HG02840 (cell line): Measurements from ENCODE around the gene PER1.

Experiments
- ATAC-seq: cut with Tn5 transposase; IDR thresholded peaks from one replicate; pipeline ENCODE4 v1.9.1; 2021; ENCODE audit warnings: mild to moderate bottlenecking, moderate library complexity, moderate number of reproducible peaks; ENCODE audit not compliant: unreplicated experiment, low FRiP score

PER1 gene

DNA sequence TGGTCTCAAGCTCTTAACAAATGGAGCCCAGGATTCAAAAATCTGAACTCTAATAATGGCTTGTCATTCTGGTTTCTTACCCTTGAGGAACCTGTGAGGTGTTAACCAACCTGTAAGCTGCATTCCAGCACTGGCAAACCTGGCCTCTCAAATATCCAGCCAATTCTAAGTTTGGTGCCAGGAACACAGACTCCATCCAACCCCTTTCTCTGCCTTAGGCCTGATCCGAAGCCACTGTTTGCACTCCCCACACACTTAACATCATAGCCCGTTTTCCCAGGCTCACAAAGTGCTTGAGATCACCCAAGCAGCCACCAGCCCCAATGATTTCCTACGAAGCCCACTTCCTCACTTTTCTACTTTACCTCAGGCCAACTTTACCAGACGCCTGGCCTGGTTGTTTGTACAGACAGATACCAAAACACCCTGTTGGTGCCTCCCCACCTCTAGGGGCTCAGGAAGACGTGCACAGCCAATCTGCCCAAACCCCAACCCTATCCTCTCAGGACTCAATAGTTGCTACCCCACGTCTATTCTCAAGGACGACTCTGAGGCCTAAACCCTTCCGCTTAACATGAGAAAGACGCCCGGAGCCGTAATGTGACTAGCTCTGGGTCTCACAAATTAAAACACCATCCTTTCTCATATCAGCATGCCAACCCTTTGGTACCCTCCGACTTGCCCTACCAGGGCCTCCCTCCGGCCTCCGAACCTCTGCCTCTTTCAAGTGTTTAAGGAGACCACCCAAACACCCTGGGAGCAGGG is 3.2 kb upstream of the PER1 start:
- no peak for ATAC-seq

DNA sequence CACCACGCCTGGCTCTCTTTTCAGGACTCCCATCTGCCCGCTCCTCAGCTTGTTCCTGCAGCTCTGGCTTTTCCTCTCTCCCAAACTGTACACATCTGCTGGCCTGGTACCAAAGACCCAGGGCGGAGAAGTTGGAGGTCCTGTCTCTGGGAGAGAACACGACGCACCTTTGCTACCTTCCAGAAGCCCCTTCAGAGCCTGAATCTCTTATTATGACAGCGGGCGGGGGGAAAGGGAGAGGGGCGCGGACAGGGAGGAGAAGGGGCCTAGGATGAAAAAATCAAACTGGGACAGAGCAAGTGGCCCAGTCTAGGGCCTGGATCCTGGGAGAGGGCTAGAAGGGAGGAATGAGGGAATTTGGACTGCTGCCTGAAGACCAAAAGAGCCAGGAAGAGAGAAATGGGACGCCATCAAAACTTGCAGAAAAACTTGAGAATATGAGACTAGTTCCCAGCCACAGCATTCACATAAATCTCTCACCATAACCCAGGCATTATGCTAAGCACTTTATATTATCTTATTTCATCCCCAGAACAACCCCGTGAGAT is 2.5 kb upstream of the PER1 start:
- ATAC-seq, result no peak

- ATAC-seq, result no peak
These were observed 1.9 kb upstream of the PER1 start for GRCh38 chr17:8153957-8154607.

DNA sequence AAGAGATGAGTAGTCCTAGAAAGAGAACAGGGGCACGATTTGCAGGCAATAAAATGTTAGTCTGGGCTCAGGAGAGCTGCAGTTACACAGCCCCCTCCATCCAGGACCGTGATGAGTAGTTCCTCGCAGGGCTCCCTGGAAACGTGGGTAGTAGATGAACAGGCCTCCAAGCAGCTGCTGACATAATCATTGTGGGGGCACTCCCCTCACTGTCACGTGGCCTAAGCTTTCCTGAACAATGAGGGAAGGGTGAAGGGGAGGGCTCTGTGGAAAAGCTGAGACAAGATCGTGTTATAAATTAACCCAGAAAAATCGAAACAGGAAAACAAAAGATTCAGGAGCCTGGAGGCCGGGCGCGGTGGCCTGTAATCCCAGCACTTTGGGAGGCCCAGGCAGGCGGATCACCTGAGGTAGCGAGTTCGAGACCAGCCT is 1.3 kb upstream of the PER1 start:
- ATAC-seq, result no peak

- no peak for ATAC-seq
These were observed 837 bp upstream of the PER1 start for GRCh38 chr17:8153031-8153451.

GRCh38 chr17:8151641-8152111 is 528 bp downstream of the PER1 start:
- no peak for ATAC-seq

- ATAC-seq, result peak; percentile 53
These were observed 1.0 kb downstream of the PER1 start for GRCh38 chr17:8151120-8151640.

DNA sequence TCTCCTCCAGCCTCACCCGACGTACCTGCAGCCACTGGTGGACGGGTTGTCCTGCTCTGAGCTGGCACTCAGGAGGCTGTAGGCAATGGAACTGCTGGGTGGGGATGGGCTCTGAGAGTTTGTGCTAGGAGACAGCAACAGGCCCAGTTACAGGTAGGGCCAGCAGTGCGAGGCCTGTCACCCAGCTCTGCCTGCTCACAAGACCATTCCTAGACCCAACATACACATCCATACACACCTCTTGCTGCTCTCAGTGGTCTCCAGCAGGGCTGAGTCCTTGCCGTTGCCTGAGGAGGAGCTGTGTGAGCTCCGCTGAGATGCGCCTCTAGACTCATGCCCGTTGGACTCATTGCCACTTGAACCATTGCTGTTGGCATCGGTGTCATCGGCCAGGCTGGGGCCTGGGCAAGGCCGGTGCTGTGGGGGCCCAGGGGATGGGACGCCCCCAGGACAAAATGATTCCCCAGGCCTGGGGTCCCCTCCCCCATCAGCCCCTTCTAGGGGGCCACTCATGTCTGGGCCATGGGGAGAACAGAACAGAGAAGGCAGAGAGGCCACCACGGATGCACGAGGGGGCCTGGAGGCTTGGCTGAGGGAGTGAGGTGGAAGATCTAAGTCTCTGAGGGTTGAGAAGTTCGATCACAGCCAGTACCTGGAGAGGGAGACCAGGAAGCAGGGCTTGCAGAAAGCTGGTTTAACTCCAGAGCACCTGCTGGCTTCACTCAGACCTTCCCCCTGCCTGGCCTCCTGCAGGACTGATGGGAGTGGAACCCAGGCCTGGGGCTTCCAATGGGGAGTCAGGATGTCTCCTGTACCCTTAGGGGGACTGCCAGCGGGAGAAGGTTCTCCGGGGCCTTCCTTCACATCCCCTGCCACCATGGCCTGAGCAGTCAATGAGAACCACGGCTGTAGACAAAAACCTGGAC is 1.7 kb downstream of the PER1 start:
- ATAC-seq, result no peak

GRCh38 chr17:8149419-8150193 is 2.6 kb downstream of the PER1 start:
- ATAC-seq, result no peak

DNA sequence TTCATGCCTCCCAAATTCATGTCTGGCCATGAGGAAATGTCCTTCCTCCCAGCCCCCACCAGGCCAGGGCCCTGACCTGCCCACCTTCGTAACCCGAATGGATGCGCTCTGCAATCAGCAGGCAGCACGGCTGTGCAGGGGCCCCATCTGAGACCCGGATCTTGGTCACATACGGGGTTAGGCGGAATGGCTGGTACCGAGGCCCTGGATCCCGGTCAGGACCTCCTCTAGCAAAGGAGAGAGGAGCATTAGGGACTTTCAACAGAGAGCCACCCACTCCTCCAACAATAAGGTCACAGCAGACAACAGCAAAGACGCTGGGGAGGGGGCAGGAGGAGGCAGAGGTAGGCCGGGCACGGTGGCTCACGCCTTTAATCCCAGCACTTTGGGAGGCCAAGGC is 3.6 kb downstream of the PER1 start:
- ATAC-seq, result no peak

- no peak for ATAC-seq
These were observed 4.3 kb downstream of the PER1 start for GRCh38 chr17:8147805-8148404.

DNA sequence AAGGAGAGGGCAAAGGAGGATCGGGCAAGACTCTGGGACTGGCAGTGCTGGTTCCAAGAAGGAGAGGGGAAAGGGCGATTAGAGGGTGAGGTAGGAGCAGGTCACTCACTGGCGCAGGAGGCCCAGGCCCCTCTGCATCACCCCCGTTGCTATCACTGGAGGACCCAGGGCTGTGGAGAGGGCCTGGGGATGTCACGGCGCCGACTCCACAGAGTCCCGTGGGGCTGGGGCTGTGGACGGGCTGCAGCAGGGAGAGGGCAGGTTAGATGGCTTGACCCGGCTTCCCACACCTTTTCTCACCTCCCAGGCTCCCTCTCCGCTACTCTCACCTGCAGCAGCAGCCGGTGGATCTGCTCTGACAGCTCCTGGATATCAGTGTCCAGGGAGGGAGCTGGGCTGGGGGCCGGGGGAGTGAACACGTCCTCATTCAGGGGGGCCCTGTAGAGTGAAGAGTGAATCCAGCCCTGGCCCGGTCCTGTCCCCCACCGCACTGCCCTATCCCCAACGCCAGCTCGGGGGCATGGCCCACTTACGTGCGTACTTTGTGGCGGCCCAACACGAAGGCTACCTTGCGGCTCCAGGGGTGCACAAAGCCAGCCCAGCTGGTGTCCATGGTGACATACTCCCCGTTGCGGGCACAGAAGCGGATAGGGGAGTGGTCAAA is 4.9 kb downstream of the PER1 start:
- no peak for ATAC-seq

- ATAC-seq, result no peak
These were observed 5.6 kb downstream of the PER1 start for GRCh38 chr17:8146381-8147140.

DNA sequence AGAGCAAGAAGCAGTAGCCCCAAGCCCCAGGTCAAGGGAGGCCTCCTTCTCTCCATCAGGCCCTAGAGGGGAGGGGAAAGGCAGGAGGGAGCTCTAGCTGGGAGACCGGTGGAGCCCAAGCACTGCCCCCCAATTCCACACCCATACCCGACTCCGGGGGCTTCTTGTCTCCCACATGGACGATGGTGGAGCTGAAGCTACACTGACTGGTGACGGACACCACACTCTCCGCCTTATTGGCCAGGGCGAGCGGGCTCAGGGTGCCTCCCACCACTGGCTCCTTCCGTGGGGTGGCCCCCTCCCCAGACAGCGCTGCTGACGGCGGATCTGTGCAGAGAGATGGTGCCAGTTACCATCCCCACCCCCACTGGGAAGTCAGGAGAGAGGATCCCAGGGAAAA is 6.4 kb downstream of the PER1 start:
- ATAC-seq, result no peak

DNA sequence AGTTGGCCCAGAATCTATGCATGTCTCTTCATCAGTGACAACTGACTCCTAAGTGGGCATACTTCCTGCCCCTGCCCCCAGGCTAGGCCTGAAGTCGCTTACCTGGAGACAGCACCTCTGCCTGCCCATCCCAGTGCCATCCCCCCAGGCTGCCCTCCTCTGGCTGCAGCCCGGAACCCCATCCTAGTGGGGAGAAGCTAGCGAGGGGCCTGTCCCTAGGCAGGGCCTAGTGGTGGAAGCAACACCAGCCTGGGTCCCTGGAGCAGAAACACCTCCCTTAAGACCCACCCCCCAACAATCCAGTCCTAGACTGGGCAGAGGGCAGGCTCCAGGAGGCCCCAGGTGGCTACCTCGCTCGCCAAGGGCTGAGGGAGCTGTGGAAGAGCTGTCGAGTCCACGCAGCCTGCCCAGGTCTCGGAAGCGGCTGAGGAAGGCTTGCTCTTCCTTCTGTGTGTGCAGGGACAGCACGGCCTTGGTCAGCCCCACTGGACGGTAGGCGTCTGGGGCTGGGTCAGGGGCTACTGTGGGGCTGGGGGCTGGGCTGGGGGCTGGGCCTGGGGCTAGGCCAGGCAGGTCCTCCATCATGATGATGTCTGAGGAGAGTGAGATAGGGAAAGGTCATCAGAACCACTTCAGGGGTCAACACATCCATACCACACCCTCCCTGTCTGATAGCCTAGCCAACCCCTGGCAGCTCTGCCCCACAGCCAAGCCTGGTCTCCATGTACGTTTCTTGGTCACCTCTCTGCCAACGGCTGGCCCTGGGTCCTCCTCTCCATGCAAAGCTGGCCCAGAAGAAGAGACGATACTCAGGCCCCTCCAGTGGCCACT is 7.6 kb downstream of the PER1 start:
- ATAC-seq, result no peak

DNA sequence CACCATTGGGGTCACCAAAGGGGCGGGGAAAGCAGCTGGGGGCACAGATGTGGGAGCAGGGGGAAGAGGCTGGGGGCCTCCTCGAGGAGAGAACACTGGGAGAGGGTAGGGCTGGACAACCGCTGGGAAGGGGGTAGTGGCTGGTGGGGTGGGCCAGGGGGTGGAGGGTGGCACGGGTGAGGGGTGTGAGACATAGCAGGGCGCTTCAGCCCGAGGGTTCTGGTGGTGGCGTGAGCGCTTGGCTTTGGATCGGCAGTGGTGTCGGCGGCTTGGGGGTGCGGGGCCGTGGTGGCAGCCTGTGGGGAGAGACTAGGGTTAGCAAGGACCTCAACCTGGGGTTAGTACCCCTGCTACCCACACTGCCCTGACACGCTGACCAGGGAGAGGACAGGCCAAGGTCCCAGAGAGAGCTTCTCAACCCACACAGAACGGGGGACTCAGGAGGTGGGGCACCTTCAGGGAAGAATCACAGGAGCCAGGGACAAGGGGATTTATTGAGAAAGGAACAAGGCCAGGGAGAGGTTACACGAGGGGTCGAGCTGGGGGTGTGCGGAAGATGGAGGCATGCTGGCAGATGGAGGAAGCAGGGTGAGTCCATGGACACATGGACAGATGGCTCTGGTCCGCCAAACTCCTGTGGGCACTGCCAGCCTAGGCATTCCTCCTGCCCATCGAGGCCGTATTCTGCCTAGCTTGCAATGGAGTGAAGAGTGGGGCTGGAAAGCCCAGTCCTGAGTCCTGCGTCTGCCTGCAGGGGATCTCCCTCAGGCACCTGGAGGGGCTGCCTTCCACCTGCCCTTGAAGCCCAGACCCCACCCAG is 8.4 kb downstream of the PER1 start:
- no peak for ATAC-seq
